Fibroblast of pulmonary artery (primary cell): ENCODE results near the gene SMAD7.

Experiments used
- DNase-seq: peaks from one replicate; pipeline ENCODE4 v3.0.0-alpha.2; 2010; ENCODE audit warnings: low read depth
- H3K4me3 ChIP-seq: replicated peaks from 2 replicates; pipeline ENCODE4 v1.5.1; 2011; ENCODE audit warnings: low read depth, mild to moderate bottlenecking, control low read depth, low read length, moderate library complexity
- TF ChIP-seq, protein P1 (sequence below): IDR thresholded peaks from 2 replicates; pipeline ENCODE4 v1.5.1; 2011; ENCODE audit warnings: mild to moderate bottlenecking, control low read depth, low read length, inconsistent platforms; ENCODE audit errors: missing control alignments

Gene SMAD7

DNA sequence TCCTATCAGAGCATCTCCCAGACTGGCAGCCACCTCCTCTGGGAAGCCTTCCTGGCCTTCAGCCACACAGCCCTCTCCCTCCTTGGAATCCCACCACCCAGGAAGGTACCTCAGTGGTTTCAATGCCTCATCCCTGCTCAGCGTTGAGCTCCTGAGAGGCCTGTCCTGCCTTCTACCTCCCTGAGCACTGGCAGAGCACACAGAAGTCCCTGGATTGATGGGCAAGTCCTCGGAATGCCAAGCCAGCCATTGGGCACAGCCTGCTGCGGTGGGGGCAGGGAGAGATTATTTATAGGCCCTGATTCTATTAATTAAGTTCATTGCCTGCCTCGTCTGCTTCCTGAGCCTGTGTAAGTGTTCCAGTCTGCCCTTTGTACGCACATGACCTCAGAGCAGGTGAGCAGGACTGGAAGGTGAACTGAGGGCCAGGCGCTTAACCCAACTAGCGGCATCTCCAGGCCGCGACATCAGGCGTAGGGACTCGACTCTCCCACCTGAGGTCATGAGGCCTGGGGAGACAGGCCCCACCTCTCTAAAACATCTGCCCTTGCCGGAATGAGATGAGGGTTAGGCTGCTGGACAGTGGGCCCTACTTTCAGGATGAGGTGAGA lies 63.4 kb downstream of the SMAD7 start:
- no peak for DNase-seq
- no peak overlapping the region for H3K4me3 ChIP-seq
- TF ChIP-seq, protein P1, sequence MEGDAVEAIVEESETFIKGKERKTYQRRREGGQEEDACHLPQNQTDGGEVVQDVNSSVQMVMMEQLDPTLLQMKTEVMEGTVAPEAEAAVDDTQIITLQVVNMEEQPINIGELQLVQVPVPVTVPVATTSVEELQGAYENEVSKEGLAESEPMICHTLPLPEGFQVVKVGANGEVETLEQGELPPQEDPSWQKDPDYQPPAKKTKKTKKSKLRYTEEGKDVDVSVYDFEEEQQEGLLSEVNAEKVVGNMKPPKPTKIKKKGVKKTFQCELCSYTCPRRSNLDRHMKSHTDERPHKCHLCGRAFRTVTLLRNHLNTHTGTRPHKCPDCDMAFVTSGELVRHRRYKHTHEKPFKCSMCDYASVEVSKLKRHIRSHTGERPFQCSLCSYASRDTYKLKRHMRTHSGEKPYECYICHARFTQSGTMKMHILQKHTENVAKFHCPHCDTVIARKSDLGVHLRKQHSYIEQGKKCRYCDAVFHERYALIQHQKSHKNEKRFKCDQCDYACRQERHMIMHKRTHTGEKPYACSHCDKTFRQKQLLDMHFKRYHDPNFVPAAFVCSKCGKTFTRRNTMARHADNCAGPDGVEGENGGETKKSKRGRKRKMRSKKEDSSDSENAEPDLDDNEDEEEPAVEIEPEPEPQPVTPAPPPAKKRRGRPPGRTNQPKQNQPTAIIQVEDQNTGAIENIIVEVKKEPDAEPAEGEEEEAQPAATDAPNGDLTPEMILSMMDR: no peak

- H3K4me3 ChIP-seq: no peak overlapping the region
- TF ChIP-seq, protein P1: no peak
- no peak for DNase-seq
Observed at GRCh38 chr18:48886520-48887293, 64.1 kb downstream of the SMAD7 start.

GRCh38 chr18:48885924-48886400 lies 64.8 kb downstream of the SMAD7 start:
- DNase-seq: no peak
- no peak overlapping the region for H3K4me3 ChIP-seq
- TF ChIP-seq, protein P1: no peak

DNA sequence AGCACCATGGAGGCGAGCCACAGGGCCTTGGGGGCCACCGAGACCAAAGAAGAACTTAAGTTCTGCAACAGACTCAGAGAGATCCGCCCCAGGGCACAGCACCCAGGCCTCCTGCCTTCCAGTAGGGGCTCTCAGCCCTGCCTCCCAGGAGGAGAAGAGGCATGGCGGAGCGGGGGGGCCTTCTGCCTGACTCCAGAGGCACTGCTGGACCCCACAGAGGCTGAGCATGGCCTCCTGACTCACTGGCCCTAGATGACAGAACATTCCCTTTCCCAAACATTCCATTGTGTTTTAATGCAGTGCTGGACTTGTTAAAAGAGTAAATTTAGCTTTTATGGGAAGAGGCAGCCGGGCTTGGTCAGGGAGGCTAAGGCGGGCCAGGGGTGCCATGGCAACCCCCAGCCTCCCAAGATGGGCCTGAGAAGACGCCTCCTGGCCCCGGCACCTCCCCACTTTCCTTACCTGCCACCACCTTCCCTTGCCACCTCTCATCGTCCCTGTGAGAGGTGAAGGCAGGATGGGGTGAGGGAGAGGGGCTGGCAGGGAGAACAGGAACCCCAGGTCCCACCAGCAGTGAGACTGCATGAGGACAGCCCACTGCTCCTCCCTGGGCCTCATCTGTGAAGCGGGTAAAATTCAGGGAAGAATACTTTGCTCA lies 65.4 kb downstream of the SMAD7 start:
- DNase-seq: no peak
- TF ChIP-seq, protein P1: no peak
- no peak overlapping the region for H3K4me3 ChIP-seq

DNA sequence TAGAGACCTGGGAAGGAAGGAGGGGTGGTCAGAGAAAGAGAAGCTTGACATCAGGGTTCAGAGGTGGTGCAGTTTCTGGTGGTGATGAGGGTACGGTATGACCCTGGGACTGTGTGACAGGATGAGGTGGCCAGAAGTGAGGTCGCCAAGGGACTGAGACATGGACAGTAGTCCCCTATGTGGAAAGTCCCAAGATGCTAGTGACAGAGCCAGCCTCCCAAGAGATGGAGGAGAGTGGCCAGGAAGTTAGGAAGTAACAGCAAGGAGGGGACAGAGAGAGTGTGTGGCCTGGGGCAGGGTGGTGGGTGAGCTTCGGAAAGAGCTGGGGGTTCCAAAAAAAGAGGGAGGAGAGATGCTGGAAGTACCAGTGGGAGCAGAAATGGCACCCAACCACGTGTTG lies 66.0 kb downstream of the SMAD7 start:
- DNase-seq: no peak
- TF ChIP-seq, protein P1: no peak
- no peak overlapping the region for H3K4me3 ChIP-seq

GRCh38 chr18:48884306-48884705 lies 66.5 kb downstream of the SMAD7 start:
- TF ChIP-seq, protein P1: no peak
- H3K4me3 ChIP-seq: no peak overlapping the region
- no peak for DNase-seq
